Karpas-422 (cell line): Measurements from ENCODE around the gene ROGDI. TPM values are rescaled to one million over a fixed set of nuclear protein-coding genes. Genes with fewer than 3 reads are reported as not detected.
A peak's percentile ranks its signal among the peaks of the same experiment; 100 is the strongest.

ENCODE experiments used
- DNase-seq: peaks from one replicate; pipeline ENCODE4 v3.0.0-alpha.2; 2015
- H2AFZ ChIP-seq: fragments of 200-600 bp; sonication (generic); 2 replicates; pipeline ENCODE4 v1.6.1; 2014; ENCODE audit warnings: antibody characterized with exemption, low read length, mixed read lengths
- H3K27ac ChIP-seq: fragments of 200-600 bp; sonication (generic); 2 replicates; pipeline ENCODE4 v1.5.1; 2014; ENCODE audit warnings: mild to moderate bottlenecking, low read length, moderate library complexity
- H3K27me3 ChIP-seq: fragments of 200-600 bp; sonication (generic); 2 replicates; pipeline ENCODE4 v1.6.1; 2014; ENCODE audit warnings: low read length, mixed read lengths
- H3K36me3 ChIP-seq: fragments of 200-600 bp; sonication (generic); 2 replicates; pipeline ENCODE4 v1.6.1; 2014; ENCODE audit warnings: low read length, mixed read lengths; ENCODE audit not compliant: insufficient read depth
- H3K4me1 ChIP-seq: fragments of 200-600 bp; sonication (generic); 2 replicates; pipeline ENCODE4 v1.6.1; 2014; ENCODE audit warnings: mild to moderate bottlenecking, low read length, mixed read lengths
- H3K4me2 ChIP-seq: fragments of 200-600 bp; sonication (generic); 2 replicates; pipeline ENCODE4 v1.6.1; 2014; ENCODE audit warnings: low read length, low read depth, mild to moderate bottlenecking; ENCODE audit not compliant: poor library complexity, severe bottlenecking
- H3K4me3 ChIP-seq: fragments of 200-600 bp; sonication (generic); 2 replicates; pipeline ENCODE4 v1.5.1; 2014; ENCODE audit warnings: mild to moderate bottlenecking, antibody characterized with exemption, low read length, mixed read lengths
- H3K79me2 ChIP-seq: fragments of 200-600 bp; sonication (generic); 2 replicates; pipeline ENCODE4 v1.6.1; 2014; ENCODE audit warnings: mild to moderate bottlenecking, low read length, mixed read lengths
- H3K9ac ChIP-seq: fragments of 200-600 bp; sonication (generic); 2 replicates; pipeline ENCODE4 v1.6.0; 2014; ENCODE audit warnings: low read length
- H3K9me2 ChIP-seq: fragments of 200-600 bp; sonication (generic), shearing (Covaris generic); replicated peaks from 2 replicates; pipeline ENCODE4 v1.6.0; 2014; ENCODE audit warnings: mild to moderate bottlenecking, low read length, moderate library complexity; ENCODE audit not compliant: insufficient read depth
- H3K9me3 ChIP-seq: fragments of 300-700, 200-600 bp; sonication (generic); 2 replicates; pipeline ENCODE4 v1.6.1; 2014; ENCODE audit warnings: low read length, mixed read lengths
- H4K20me1 ChIP-seq: fragments of 200-600 bp; sonication (generic); 2 replicates; pipeline ENCODE4 v1.6.1; 2014; ENCODE audit warnings: mild to moderate bottlenecking, antibody characterized with exemption, low read length, low read depth; ENCODE audit not compliant: insufficient read depth
- total RNA-seq: library from RNA; depleted of rRNA; stranded (reverse); fragments of >200 nt; shearing (Covaris generic); gene quantifications from 2 replicates; pipeline ENCODE4 v1.2.3, GENCODE V29; 2014; ENCODE audit warnings: low replicate concordance

The ROGDI gene
- total RNA-seq, 1 experiment from 2014 or later, result 9.4 TPM

- Histone ChIP-seq H3K9me2 (no peaks in the 10 kb centered on the region), H3K9ac (no peak overlapping the region), H4K20me1 (no peaks in the 10 kb centered on the region), H3K4me3 (no peak overlapping the region), H3K4me2 (no peak overlapping the region), H3K9me3 (no peaks in the 10 kb centered on the region), H3K4me1 (peaks cover 40% of the 10 kb centered on the region), H3K27ac (no peak overlapping the region), H2AFZ (no peak overlapping the region), H3K36me3 (peaks cover 11% of the 10 kb centered on the region), H3K27me3 (no peaks in the 10 kb centered on the region), H3K79me2 (no peaks in the 10 kb centered on the region)
- no peak for DNase-seq
Measured at GRCh38 chr16:4806280-4806679, 3.8 kb upstream of the ROGDI start.

DNA sequence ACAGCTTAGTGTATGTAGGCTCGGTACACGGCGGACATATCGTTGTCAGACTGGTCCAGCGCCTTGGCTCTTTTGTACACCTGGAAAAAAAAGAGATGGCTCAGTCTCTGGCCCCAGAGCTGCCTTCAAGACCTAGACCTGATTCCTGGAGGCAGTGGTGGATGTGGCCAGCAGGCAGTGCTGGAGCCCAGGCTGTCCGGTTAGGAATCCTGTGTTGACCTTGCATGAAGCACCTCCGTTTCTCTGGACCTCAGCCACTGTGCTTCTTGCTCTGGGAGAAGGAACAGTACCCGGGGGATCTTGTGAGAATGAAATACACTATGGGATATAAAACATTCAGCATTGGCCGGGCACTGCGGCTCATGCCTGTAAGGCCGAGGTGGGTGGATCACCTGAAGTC lies 2.8 kb upstream of the ROGDI start:
- no peak overlapping the region for H3K4me3 ChIP-seq
- peak overlapping the region; percentile 17; the same call in 1 of the 2 replicates for H3K9ac ChIP-seq
- peaks cover 48% of the 10 kb centered on the region for H3K4me1 ChIP-seq
- no peaks in the 10 kb centered on the region for H3K9me2 ChIP-seq
- no peak for DNase-seq
- peak overlapping the region; percentile 87; the same call in 1 of the 2 replicates for H3K27ac ChIP-seq
- H3K27me3 ChIP-seq, result no peaks in the 10 kb centered on the region
- H3K4me2 ChIP-seq, result peak overlapping the region; percentile 99
- H2AFZ ChIP-seq, result no peak overlapping the region
- H3K79me2 ChIP-seq, result no peaks in the 10 kb centered on the region
- H4K20me1 ChIP-seq, result no peaks in the 10 kb centered on the region
- H3K9me3 ChIP-seq, result no peaks in the 10 kb centered on the region
- H3K36me3 ChIP-seq, result peaks cover 8% of the 10 kb centered on the region

GRCh38 chr16:4803898-4804762 lies 1.7 kb upstream of the ROGDI start:
- H3K9me3 ChIP-seq, result no peaks in the 10 kb centered on the region
- H3K27me3 ChIP-seq, result no peaks in the 10 kb centered on the region
- no peaks in the 10 kb centered on the region for H3K9me2 ChIP-seq
- peak overlapping the region; percentile 90; the same call in 1 of the 2 replicates for H3K4me3 ChIP-seq
- peak overlapping the region; percentile 87 for H3K27ac ChIP-seq
- H3K4me1 ChIP-seq, result peaks cover 48% of the 10 kb centered on the region
- H3K79me2 ChIP-seq, result no peaks in the 10 kb centered on the region
- peak overlapping the region; percentile 99 for H3K4me2 ChIP-seq
- DNase-seq, result peak; percentile 93
- H3K9ac ChIP-seq, result peak overlapping the region; percentile 80
- no peak overlapping the region for H2AFZ ChIP-seq
- H4K20me1 ChIP-seq, result no peaks in the 10 kb centered on the region
- H3K36me3 ChIP-seq, result peaks cover 8% of the 10 kb centered on the region

DNA sequence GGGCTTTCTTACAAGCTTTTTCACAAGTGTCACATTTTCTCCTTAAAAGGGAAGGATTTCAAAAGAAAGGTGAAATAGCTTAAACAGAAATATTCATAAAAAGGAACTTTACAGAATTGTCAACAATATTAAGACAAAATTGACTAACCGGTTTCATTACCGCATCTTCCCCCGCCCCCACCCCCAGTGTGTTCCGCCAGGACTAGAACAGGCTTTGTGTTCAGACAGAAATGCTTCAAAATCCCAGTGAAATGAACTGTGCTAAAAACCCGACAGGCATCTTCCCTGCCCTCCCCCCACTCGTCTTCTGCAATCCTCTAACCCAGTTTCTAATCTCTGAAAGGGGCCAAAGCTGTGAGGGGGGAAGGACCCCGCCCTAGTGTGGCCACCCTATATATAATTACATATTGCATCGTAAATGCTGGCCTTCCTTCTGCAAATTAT lies 990 bp upstream of the ROGDI start:
- Histone ChIP-seq H3K9me2 (no peaks in the 10 kb centered on the region), H3K4me2 (peak overlapping the region; percentile 99), H3K9ac (peak overlapping the region; percentile 80), H3K27me3 (no peaks in the 10 kb centered on the region), H3K4me3 (peak overlapping the region; percentile 90), H3K9me3 (no peaks in the 10 kb centered on the region), H3K36me3 (peaks cover 8% of the 10 kb centered on the region), H3K27ac (peak overlapping the region; percentile 87), H3K4me1 (peaks cover 48% of the 10 kb centered on the region), H2AFZ (peak overlapping the region; percentile 82; the same call in 1 of the 2 replicates), H3K79me2 (no peaks in the 10 kb centered on the region), H4K20me1 (no peaks in the 10 kb centered on the region)
- DNase-seq, result peak; percentile 51

DNA sequence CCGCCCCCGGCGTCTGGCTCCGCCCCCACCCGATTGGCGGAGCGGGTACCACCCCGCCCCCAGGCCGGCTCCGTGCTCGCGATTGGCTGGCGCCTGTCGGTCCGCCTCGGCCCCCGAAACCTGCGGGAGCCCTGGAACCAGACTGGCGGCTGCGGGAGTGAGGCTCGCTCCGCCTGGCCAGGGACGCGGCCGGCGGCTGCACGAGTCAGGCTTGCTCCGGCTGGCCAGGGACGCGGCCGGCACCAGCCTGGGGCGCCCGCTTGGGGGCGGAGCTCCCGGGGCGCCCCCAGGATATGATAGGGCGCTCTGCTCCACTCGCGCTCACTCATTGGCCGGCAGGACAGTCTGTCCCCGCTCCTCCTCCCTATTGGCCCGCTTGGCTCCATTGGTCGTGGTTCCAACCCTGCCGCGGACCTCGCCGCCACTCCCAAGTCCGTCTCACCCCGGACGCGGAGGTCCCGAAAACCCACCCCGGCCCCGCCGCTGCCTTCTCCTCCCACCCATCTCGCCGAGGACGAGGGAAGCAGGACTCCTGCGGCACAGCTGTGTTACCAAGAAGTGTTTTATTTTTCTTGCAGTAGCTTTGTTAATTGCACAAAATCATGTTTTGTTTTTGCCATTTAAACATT lies 340 bp upstream of the ROGDI start:
- peaks cover 48% of the 10 kb centered on the region for H3K4me1 ChIP-seq
- H4K20me1 ChIP-seq, result no peaks in the 10 kb centered on the region
- peak overlapping the region; percentile 82; the same call in 1 of the 2 replicates for H2AFZ ChIP-seq
- H3K27me3 ChIP-seq, result no peaks in the 10 kb centered on the region
- no peaks in the 10 kb centered on the region for H3K9me2 ChIP-seq
- H3K4me2 ChIP-seq, result peak overlapping the region; percentile 99
- no peaks in the 10 kb centered on the region for H3K9me3 ChIP-seq
- H3K36me3 ChIP-seq, result peaks cover 7% of the 10 kb centered on the region
- H3K9ac ChIP-seq, result peak overlapping the region; percentile 80
- H3K27ac ChIP-seq, result peak overlapping the region; percentile 87
- H3K4me3 ChIP-seq, result peak overlapping the region; percentile 90
- no peaks in the 10 kb centered on the region for H3K79me2 ChIP-seq
- DNase-seq, result peak; percentile 96

GRCh38 chr16:4801051-4801961 lies 1.1 kb downstream of the ROGDI start:
- Histone ChIP-seq H3K4me2 (peak overlapping the region; percentile 99), H3K4me1 (peaks cover 48% of the 10 kb centered on the region), H4K20me1 (no peaks in the 10 kb centered on the region), H3K36me3 (no peaks in the 10 kb centered on the region), H3K9me3 (no peaks in the 10 kb centered on the region), H3K4me3 (peak overlapping the region; percentile 90), H2AFZ (peak overlapping the region; percentile 4; the same call in 1 of the 2 replicates), H3K9me2 (no peaks in the 10 kb centered on the region), H3K79me2 (no peaks in the 10 kb centered on the region), H3K27ac (no peak overlapping the region; the same call in 1 of the 2 replicates), H3K9ac (peak overlapping the region; percentile 80), H3K27me3 (no peaks in the 10 kb centered on the region)
- no peak for DNase-seq

DNA sequence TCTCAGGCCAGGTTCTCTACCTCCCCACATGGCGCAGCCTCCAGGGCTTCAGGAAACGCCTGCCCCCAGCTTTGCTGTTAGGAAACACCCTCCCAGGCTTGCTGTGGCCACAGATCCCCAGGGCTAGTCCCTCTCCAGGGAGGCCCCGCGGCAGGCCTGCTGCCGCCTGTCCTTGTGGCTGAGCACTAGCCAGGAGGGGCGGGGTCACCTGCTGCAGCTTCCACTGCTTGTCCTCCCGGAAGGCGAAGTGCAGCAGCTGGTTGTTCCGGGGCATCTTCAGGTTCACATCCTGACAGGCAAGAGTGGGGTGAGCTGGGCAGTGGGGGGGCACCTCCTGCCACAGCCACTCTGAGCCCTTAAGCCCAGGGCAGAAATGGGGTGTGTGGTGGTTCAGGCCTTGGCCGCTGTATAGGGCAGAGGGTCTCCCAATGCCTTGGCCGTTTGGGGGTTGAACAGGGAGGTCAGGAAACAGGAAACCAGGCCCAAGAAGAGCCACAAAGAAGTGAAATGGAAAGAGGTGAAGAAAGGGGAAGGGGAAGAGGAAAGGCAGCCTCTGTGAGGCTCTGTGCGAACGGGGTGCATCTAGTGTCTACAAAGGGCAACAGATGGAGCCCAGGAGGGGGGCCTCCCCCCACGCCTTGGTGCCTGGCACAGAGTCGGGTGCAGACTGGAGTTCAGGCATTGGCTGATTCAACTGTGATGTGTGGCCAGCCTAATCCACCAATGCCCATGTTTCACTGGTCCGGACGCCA lies 2.0 kb downstream of the ROGDI start:
- H3K9ac ChIP-seq, result no peak overlapping the region
- H3K4me2 ChIP-seq, result no peak overlapping the region

More for the DNA sequence above, 2.0 kb downstream of the ROGDI start:
- Histone ChIP-seq H3K9me3 (no peaks in the 10 kb centered on the region), H3K27ac (no peak overlapping the region), H4K20me1 (no peaks in the 10 kb centered on the region), H2AFZ (no peak overlapping the region), H3K36me3 (no peaks in the 10 kb centered on the region), H3K4me3 (no peak overlapping the region), H3K79me2 (no peaks in the 10 kb centered on the region), H3K27me3 (no peaks in the 10 kb centered on the region), H3K9me2 (no peaks in the 10 kb centered on the region), H3K4me1 (peaks cover 42% of the 10 kb centered on the region)
- no peak for DNase-seq
